CD1c-positive myeloid dendritic cell (primary cell): Measurements from ENCODE around the gene RPL28.

ENCODE experiments used
- DNase-seq: peaks from one replicate; pipeline ENCODE4 v3.0.0-alpha.2; 2016; ENCODE audit errors: extremely low spot score

The RPL28 gene

GRCh38 chr19:55373306-55373992 is 12.3 kb upstream of the RPL28 start:
- no peak for DNase-seq

DNA sequence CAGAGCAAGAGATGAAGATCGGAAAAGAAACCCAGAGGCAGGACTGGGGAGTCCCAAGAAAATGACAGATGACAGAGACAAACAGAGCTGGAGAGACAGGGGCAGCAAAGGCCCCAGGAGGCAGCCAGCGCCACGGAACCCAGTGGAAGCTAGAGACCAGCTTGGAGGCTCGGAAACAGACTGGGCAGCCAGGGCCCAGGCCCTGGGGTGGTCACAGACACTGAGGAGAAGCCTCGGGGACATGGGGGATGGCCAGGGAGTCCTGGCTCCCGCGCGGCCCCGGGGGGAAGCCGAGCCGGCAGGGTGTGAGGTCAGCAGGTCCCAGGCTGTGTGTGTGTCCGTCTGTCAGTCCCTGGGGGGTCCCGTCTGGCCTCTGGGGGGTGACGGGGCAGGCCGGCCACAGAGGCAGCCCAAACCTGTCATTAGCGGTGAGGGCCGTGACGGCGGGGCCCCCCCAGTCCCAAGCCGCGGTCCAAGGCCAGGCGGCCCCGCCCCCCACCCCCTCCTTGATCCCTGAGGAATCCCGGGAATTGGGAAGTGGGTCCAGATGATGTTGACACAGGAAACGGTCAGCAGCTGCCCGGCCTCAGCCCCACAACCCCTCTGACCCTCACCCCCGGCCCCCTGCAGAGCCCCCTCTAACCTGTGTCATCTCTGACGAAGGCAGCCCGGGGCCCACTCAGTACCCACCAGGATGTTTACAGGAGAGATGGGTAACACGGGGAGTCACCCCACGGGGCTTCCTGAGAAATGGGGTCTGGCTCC is 11.6 kb upstream of the RPL28 start:
- DNase-seq, result no peak

DNA sequence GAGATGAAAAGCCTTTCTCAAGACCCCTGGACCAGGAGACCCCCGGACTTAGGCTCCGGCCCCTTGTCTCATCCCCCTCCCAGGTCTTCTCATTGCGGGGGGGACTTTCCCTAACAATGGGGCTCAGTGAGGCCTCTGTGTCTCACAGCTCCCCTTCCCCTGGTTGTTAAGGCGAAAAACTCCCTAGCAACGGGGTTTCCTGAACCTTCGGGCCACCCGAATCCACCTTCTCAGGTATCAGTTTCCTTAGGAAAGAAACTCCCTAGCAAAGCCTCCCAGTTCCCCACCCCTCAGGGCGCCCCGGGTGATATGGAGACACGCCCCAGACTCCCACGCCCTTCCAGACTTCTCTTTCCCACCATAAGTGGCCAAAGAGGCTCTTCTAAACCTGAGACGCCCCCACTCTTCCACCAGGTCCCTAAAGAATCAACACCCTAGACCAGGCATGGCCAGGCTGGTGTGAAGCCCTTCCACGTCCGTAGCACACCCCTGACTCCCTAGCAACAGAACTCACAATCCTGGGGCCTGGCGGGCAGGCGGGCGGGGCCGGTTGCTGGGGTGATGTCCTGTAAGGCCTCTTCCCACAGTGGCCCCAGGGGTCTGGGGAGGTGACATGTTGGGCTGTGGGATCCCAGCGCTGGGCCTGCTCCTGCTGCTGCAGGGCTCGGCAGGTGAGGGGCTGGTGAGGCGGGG is 9.3 kb upstream of the RPL28 start, which contains the start of gene TMEM190:
TSS of gene TMEM190 (plus strand) at position 586 of the 693 bp plus-strand sequence. CDS start at position 614, 28 bp downstream.
- no peak for DNase-seq

DNA sequence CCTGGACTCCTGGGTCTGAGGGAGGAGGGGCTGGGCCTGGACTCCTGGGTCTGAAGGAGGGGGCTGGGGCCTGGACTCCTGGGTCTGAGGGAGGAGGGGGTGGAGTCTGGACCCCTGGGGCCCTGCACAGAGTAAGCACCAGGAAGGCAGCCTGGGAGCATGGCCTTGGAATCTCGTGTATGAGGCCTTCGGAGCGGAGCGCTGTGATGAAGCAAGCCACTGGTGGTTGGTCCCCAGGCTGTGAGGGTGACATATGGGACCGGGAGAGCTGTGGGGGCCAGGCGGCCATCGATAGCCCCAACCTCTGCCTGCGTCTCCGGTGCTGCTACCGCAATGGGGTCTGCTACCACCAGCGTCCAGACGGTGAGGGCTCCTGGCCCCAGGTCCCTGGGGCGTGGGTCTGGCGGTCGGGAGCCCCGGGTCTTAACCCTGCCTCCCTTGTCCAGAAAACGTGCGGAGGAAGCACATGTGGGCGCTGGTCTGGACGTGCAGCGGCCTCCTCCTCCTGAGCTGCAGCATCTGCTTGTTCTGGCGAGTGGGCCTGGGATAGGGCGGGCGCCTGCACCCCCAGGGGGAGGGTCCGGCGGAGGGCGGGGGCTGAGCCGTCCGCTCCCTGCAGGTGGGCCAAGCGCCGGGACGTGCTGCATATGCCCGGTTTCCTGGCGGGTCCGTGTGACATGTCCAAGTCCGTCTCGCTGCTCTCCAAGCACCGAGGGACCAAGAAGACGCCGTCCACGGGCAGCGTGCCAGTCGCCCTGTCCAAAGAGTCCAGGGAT is 8.2 kb upstream of the RPL28 start:
- DNase-seq, result no peak

GRCh38 chr19:55379174-55379573 is 6.6 kb upstream of the RPL28 start:
- DNase-seq, result no peak

DNA sequence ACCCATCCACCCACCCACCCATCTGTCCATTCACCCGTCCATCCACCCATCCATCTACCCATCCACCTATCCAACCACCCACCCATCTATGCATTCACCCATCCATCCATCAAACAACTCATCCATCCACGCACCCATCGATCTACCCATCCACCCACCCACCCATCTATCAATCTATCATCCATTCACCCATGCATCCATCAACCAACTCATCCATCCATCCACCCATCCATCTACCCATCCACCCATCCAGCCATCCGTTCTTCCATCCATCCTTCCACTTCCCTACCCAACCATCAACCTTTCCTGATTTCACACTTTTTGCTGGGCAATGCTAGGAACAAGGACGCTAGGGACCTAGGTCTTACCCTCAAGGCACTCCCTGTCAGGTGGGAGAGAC is 3.7 kb upstream of the RPL28 start:
- DNase-seq, result no peak

DNA sequence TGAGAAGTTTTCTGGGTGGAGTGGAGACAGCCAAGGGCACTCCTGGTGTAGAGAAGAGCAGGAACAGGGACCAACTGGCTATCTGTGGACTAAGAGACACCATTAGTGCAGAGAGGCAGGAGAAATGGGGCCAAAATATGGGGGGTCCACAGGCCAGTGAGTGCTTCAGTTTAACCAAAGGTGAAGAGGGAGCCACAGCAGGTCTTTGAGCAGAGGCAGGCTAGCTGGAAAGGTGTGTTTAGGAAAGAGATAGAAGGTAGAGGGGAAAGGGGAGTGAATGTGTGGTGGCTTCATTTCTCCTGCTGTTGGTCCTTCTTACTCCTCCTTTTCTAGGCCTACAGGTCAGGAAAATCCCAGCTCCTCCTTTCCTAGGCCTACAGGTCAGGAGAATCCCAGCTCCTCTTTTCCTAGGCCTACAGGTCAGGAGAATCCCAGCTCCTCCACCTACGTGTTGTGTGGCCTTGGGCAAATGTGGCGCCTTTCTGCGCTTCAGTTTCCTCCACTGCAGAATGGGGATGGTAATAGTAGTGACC is 3.1 kb upstream of the RPL28 start:
- no peak for DNase-seq

GRCh38 chr19:55383279-55384130 is 2.2 kb upstream of the RPL28 start:
- peak; percentile 67 for DNase-seq

DNA sequence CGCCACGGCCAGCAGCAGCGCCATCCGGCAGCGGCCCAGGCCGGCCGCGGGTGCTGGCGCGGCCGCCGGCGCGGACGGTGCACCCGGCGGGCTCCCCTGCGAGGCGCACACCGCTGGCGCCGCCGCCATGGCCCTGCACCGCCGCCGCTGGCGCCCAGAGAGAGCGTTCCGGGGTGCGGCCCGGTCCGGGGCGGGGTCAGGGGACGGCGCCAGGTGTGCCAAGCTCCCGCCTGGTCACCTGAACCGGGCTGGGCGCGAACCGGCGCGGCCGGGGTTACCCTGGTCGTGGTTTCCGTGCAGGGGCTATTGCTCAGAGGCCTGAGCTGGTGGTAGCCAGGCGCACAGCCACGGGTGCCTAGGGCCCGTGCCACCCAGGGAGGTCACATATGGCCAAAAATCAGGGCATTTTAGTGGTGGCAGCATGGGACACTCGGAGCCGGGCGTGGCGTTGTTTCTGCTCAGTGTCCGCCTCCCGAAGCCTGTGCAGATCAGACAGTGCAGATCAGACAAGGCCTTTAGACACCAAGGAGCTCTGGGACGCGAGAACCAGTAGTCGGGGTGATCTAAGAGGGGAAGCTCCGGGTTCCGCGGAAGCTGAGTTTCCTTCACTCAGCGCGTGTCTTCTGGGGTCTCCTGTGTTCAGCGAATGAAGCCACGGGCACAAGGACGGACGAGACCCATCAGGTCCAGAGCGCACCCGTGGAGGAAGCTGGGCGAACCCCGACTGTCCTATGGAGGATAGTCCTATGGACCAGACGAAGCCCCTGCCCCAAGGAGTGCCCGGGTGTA is 1.4 kb upstream of the RPL28 start, which contains the start of gene TMEM238:
TSS of gene TMEM238 (minus strand) at position 162 of the 789 bp plus-strand sequence. CDS start at position 129, 33 bp downstream.
- DNase-seq, result peak; percentile 39

DNA sequence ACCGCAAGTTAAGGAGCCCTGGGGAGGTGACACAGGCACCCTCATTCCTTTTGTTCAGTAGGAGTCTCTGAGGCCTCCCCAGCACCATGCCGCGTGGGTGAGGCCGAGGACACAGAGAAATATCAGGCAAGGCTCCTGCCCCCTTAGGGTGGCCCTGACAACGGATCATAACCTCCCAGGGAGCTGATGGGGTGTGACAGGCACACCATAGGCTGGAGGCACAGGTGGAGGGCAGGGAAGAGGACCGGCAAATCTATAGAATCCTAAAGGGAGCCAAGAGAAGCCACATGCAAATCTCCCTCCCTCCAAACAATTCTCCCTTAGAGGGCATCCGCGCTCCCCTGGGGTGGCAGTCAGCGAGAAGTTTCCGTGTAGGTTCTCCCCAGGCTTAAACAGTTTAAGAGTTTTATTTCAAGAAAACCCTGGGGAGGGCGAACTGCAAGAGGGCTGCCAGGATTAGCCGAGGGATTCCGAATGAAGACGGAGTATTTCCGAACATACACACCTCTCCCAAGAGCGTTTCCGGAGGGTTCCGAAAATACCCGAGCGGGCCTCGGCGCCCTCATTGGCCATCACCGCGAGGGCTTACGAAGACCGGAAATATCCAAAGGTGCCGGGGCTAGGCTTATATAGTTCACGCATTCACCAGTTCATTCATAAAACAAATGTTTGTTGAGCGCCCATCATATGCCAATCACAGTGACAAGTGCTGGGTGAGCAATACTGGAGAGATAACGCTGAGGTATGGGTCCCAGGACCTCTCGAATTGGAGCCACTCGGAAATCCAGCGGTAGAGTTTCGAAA is 610 bp upstream of the RPL28 start:
- DNase-seq, result peak; percentile 98

DNA sequence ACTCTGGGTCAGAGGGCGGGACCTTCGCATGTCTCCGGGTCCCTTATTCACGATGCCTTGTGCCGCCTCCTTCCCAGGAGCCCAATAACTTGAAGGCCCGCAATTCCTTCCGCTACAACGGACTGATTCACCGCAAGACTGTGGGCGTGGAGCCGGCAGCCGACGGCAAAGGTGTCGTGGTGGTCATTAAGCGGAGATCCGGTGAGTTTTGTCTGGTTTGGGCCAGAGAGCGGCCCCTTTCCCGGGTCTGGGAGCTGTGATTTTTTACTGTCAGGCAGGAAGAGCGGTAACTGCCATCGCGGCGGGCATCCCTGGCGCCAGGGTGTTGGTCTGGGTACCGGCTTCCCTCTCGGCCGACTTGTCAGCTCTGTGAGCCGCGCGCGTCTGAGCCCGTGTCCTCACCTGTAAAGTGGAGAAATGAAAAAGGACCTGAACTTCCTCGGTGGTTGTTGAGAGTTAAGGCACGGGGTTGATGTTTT is 800 bp downstream of the RPL28 start:
- DNase-seq, result no peak

DNA sequence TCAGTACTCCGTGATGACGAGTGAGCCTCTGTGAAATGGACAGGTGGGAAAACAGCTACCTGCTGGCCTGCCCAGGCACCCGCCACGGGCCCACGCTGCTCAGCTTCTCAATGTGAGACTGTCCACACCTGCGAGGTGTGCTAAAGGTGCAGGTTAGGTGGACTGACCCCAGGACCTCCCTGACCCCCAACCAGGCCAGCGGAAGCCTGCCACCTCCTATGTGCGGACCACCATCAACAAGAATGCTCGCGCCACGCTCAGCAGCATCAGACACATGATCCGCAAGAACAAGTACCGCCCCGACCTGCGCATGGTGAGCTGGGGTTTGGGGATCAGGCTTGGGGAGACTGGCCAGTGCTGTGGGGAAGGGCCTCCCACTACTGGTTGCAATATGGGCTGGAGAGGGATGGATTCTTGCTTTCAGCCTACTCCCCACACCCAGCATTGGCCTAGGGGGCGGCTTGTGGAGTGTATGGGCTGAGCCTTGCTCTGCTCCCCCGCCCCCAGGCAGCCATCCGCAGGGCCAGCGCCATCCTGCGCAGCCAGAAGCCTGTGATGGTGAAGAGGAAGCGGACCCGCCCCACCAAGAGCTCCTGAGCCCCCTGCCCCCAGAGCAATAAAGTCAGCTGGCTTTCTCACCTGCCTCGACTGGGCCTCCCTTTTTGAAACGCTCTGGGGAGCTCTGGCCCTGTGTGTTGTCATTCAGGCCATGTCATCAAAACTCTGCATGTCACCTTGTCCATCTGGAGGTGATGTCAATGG is 2.2 kb downstream of the RPL28 start:
- DNase-seq, result no peak

DNA sequence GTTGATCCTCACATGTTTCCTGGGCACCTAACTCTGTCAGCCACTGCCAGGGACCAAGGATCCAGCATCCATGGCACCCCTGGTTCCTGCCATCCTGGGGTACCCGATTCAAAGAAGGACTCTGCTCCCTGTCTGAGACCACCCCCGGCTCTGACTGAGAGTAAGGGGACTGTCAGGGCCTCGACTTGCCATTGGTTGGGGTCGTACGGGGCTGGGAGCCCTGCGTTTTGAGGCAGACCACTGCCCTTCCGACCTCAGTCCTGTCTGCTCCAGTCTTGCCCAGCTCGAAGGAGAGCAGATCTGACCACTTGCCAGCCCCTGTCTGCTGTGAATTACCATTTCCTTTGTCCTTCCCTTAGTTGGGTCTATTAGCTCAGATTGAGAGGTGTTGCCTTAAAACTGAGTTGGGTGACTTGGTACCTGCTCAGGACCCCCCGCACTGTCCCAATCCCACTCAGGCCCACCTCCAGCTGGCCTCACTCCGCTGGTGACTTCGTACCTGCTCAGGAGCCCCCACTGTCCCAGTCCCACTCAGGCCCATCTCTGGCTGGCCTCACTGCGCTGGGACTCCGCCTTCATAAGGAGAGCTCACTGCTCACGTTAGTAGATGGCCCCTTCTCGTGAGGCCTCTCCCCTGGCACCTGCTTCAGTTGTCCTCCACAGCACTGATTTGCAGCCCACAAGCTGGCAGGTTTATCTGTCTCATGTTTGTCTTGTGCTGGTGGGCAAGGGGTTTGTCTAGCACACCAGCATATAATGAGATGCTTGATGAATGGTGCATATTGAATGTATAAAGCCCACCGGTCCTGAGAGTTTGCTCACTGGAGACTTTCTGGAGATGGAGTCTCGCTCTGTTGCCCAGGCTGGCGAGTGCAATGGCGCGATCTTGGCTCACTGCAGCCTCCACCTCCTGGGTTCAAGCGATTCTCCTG is 3.9 kb downstream of the RPL28 start:
- DNase-seq, result no peak

- no peak for DNase-seq
These were observed 4.7 kb downstream of the RPL28 start for GRCh38 chr19:55390461-55390880.

GRCh38 chr19:55391191-55391670 is 5.5 kb downstream of the RPL28 start:
- DNase-seq, result no peak
